Adrenal gland (tissue), 5 donors: ENCODE results near the gene MESP2.

Experiments
- POLR2A ChIP-seq, 2 donors: fragments of 450-650 bp; IDR thresholded peaks; one replicate each; pipeline ENCODE4 v1.6.1; 2017; ENCODE audit warnings: antibody characterized with exemption in 2 of 2, mild to moderate bottlenecking in 2 of 2, moderate library complexity in 1 of 2
- TF ChIP-seq, protein P1 (sequence below), 6 experiments: fragments of 450-650 bp in 4 of 6; fragments of 200-600 bp in 2 of 6; sonication (generic) in 1 of 6; IDR thresholded peaks; 1 replicate in 5 of 6; 2 replicates in 1 of 6; pipeline versions ENCODE4 v1.5.1 to v1.8.0; 2016 to 2021; ENCODE audit warnings: antibody characterized with exemption in 6 of 6, mild to moderate bottlenecking in 2 of 6, moderate library complexity in 1 of 6
- donor health status: DM: no; HTN: no; CAD: no.

DNA sequence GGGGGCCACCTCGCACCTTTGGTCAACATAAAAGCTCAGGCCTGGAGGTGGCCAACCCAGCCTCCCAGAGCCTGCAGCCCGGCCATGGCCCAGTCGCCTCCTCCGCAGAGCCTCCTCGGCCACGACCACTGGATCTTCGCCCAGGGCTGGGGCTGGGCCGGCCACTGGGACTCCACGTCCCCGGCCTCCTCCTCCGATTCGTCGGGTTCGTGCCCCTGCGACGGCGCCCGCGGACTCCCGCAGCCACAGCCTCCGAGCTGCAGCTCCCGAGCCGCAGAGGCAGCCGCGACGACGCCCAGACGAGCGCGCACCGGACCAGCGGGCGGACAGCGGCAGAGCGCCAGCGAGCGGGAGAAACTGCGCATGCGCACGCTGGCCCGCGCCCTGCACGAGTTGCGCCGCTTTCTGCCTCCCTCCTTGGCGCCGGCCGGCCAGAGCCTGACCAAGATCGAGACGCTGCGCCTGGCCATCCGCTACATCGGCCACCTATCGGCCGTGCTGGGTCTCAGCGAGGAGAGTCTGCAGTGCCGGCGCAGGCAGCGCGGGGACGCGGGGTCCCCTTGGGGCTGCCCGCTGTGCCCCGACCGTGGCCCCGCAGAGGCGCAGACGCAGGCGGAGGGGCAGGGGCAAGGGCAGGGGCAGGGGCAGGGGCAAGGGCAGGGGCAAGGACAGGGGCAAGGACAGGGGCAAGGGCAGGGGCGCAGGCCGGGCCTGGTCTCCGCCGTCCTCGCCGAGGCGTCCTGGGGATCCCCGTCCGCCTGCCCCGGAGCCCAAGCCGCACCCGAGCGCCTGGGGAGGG, at the start of gene MESP2:
- TF ChIP-seq, protein P1, sequence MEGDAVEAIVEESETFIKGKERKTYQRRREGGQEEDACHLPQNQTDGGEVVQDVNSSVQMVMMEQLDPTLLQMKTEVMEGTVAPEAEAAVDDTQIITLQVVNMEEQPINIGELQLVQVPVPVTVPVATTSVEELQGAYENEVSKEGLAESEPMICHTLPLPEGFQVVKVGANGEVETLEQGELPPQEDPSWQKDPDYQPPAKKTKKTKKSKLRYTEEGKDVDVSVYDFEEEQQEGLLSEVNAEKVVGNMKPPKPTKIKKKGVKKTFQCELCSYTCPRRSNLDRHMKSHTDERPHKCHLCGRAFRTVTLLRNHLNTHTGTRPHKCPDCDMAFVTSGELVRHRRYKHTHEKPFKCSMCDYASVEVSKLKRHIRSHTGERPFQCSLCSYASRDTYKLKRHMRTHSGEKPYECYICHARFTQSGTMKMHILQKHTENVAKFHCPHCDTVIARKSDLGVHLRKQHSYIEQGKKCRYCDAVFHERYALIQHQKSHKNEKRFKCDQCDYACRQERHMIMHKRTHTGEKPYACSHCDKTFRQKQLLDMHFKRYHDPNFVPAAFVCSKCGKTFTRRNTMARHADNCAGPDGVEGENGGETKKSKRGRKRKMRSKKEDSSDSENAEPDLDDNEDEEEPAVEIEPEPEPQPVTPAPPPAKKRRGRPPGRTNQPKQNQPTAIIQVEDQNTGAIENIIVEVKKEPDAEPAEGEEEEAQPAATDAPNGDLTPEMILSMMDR (IDR thresholded peaks at IDR 0.05) = peak; percentile 29 to 79 (median 51)
- TF ChIP-seq POLR2A (IDR thresholded peaks at IDR 0.05) = no peak
